GM19193 (cell line): ENCODE data around the gene ACOD1.

Source experiments
- POLR2A ChIP-seq: IDR thresholded peaks from 4 replicates; pipeline ENCODE4 v1.6.1; 2011; ENCODE audit not compliant: insufficient read depth, insufficient read length; ENCODE audit errors: extremely low read depth

ACOD1 gene

DNA sequence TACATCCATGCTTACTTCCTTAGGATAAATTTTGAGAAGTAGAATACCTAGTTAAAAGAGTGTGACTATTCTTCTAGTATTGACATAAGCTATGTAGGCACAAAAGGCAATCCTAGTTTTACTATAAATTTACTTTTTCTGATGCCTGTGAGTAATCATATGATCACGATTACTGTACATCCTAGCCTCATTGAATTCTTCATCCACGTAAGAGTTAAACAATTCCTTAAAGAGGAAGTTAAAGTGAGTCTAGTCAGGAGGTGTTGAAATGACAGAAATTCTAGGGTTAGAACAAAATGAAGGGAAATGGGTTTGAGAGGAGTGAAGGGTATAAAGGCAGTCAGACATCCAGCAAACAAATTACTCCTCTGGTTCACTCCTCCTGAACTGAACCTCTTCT is at the start of gene ACOD1:
Gene ACOD1, plus strand, starts transcription at position 363 of the 400 bp plus-strand sequence. CDS start 48 bp downstream, outside the sequence.
- TF ChIP-seq POLR2A: no peak

DNA sequence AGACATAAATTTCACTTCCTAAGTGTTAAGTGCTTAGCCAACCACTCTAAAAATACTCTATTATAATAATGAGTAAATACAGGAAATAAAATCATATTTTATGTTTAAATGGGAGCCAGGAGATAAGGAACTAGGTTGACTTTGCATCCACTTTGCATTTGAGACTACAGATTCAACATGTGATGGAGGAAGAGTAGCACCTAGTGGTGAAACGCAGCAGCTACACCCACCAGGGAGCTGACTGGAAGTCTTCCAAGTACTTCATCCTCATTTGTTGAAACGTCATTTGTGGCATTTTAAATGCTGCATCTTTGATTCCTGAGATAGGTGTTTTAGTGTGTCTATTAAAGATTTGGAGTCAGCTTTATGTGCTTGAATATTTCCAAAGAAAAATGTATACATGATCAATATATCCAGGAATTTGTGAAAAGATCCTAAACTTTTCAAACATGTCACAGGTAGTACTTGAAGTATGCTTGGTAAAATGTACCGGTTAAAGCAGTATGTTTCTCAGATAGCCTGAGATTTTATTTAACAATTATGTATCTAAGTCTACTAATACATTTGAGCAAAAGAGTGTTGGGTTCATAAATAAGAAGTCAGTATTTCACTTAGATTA is 44.7 kb upstream of the ACOD1 start:
- no peak for TF ChIP-seq POLR2A

DNA sequence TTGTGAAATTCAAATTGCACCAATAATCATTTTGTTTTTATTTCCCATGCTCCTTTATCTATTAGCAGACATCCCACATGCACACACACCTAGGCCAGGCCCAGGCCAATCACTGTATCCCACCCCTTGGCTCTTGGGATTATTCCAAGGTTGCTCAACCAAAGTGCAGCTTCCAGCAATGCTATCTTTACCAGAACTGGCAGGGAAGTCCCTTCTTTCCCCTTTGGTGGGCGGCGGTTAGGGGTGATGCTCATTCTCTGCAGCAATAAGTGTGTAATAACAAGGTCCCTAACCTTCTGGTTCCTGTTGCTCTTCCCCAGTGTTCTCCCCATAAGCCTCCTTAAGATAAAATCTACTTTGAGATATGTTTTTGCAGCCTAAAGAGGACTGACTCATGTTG is 43.8 kb upstream of the ACOD1 start:
- no peak for TF ChIP-seq POLR2A

DNA sequence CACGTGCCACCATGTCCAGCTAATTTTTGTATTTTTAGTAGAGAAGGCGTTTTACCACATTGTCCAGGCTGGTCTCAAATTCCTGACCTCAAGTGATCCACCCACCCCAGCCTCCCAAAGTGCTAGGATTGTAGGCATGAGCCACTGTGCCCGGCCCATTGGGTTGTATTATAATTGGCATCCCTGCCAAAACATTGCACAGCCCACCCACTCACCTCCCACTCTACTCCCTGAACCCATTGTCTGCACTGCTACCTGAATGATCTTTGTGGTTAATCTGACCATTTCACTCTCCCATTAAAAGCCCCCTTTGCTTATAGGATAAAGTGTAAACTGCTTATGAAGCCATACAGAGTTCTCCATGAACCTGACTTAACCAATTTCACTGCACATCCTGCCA is 35.8 kb upstream of the ACOD1 start:
- no peak for TF ChIP-seq POLR2A

DNA sequence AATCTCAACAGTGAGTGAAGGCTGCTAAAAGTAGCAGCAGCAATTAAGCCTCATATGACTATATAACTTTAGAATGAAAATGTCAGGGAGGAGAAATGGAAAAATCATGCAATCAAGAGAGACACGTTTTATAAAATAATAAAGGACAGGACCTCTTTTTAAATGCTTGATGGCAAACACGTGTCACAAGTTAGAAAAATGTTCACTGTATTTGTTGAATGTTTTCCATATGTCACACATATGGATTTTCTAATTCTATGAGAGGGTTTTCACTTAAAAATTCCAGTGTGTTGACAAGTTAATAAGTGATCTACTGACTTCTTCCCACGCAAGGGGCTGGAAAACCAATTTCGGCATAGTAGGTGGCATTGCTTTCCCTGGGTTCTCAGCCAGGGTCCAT is 34.4 kb upstream of the ACOD1 start:
- no peak for TF ChIP-seq POLR2A

DNA sequence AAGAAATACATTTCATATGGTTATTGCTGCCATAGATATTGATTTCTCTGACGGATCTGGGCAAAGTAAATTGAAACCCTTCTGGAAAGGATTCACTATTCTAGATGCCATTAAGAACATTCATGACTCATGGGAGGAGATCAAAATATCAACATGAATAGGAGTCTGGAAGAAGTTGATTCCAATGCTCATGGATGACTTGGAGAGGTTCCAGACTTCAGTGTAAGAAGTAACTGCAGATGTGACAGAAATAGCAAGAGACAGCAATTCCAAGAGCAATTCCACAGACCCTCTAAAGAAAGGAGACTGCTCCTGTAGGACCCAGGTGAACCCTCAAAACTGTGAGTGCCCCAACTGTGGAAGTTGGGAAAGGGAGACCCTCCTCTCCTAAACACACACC is 31.2 kb upstream of the ACOD1 start:
- TF ChIP-seq POLR2A: no peak

DNA sequence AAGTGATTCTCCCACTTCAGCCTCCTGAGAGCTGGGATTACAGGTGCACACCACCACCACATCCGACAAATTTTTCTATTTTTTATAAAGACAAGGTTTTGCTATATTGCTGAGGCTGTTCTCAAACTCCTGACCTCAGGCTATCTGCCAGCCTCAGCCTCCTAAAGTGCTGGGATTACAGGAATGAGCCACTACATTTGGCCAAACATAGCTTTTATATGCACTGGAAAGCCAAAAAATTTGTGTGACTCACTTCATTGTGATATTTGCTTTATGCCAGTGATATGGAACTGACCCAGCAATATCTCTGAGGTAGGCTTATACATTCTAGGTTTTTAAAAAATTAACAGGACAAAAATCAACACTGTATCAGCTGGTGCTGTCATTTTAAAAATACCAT is 26.8 kb upstream of the ACOD1 start:
- no peak for TF ChIP-seq POLR2A

DNA sequence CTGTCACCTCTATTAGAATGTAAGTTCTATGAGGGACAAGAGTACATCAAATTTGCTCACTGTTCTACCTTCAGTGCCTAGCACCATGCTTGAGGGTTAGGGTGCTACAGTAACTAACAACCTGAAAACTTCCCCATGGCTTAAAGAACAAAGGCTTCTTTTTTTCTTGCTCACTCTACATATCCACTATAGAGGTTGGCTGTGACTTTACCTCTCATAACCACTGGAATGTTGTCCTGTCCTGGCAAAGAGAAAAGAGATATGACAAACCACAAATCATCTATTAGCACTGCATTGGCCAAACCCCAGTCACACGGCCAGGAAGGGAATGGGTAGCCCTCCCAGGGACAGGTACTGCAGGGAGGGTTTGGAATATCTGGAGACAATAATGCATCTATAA is 23.2 kb upstream of the ACOD1 start:
- TF ChIP-seq POLR2A: no peak

DNA sequence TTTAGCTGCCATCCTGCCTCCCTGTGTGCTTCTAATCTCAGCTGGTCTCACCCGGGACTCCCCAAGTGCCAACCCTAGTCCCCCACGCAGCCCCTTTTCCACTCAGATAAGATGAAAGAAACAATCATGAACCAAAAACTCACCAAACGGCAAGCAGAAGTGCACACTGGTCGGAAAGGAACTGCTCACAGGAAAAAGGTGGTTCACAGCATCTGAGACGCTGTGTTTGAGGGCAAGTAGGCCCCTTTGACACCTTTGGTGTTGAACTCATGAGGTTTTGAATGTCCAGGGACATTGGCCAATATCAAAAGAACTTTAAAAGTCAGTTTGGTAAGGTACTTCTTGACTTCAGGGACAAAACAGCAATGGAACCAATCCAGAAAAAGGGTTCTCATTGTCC is 20.4 kb upstream of the ACOD1 start:
- no peak for TF ChIP-seq POLR2A

DNA sequence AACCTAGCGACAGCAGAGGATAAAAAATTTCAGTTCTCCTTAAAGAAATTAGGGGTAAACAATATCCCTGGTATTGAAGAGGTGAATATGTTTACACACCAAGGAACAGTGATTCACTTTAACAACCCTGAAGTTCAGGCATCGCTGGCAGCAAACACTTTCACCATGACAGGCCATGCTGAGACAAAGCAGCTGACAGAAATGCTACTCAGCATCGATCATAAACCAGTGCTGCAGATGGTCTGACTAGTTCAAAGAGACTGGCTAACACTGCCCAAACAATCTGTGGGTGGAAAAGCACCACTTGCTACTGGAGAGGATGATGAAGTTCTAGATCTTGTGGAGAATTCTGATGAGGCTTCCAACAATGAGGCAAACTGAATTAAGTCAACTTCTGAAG is 19.9 kb upstream of the ACOD1 start:
- TF ChIP-seq POLR2A: no peak

DNA sequence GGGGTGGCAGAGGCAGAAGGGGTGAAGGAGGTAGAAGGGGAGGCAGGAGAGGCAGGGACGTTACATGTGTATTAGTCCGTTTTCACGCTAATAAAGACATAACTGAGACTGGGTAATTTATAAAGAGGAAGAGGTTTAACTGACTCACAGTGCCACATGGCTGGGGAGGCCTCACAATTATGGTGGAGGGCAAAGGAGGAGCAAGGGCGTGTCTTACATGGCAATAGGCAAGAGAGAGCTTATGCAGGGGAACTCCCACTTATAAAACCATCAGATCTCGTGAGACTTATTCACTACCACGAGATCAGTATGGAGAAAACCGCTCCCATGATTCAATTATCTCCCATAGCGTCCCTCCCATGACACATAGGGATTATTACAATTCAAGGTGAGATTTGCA is 19.0 kb upstream of the ACOD1 start:
- TF ChIP-seq POLR2A: no peak

DNA sequence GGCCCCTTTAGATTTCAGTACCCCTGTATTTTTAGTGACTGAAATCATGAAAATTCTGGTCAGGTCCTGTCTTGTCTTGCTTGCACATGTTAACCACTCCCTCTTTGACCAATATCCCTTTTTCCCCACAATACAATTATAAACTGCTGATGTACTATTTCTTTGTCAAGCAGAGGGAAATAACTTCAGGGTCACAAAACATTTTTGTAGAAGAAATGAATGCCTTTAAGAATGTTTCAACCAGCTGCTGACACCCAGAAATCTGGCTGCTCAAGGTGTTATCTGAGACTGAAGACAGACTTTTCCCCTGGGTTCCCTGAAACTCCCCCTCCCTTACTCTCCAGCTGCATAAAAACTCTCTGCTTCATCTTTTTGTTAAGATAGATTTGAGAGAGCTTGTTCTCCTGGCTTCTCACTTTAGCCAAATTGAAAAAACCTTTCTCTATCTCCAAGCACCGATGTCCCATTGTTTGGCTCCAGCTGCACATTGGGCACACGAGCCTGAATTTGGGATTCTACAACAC is 18.4 kb upstream of the ACOD1 start:
- TF ChIP-seq POLR2A: no peak

DNA sequence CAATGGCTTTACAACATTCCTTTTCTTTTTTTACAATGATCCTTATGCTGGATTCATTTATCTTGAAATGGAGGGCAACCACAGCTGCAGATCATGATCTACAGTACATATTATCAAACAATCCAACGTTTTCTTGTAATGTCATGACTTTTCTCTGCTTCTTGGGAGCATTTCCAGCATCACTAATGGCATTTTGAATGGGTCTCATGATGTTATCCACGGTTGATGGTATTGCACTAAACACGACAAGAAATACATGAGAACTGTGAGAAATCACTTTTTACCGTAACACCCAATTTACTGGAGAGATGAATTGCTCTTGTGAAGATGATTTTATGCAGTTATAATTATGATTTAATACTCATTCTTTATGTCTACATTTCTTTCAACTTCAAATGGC is 16.2 kb upstream of the ACOD1 start:
- TF ChIP-seq POLR2A: no peak

DNA sequence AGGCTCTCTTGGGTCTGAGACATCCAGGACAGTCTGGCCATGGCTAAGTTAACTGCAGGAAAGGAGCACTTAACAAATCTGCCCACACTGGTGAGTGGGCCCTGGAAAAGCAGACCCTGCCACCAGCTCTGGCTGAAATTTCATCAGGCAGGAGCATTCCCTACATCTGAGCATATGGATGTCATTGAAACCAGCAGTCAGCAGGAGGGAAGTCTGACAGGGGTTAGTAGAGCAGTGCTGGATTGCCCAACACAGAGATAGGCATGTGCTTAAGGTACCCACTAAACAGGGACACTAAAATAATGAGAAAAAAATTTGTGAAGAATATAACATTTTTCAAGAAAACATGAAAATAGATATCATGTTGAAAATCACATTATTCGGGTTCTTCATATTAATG is 13.6 kb upstream of the ACOD1 start:
- TF ChIP-seq POLR2A: no peak

DNA sequence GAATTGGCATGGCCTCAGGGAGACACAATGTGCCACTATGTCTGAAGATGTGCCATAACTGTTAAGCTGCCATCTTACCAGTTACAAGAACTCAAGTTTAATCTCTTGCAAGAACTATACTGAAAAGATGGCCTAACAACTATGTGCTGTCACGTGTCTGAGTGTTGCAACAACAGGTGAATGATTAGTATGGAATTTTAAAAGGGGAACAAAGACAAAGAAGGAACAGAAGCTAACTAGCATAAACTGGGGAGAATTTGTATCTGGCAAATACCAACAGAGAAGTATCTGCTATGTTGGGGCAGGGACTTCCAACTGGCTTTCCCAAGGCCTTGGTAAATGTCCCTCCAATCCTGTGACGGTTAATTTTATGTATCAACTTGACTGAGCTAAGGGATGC is 11.5 kb upstream of the ACOD1 start:
- no peak for TF ChIP-seq POLR2A

DNA sequence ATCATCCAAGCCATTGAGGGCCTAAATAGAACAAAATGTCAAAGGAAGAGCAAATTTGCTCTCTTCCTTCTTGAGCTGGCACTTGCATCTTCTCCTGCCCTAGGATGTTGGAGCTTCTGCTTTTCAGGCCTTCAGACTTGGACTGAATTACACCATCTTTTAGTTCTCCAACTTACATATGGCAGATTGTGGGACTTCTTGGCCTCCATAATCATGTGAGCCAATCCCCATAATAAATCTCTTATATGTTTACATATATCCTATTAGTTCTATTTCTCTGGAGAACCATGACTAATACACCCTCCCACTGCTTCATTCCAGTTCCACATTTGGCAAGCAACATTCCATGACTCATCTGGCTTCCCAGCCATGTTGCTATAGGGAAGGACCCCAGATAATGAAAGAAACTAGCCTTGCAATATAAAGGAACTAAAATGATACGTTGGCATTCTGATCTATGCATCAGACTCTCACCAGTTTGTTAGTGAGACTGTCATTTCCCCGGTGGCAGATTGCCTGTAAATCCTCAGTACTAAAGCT is 11.0 kb upstream of the ACOD1 start:
- TF ChIP-seq POLR2A: no peak

DNA sequence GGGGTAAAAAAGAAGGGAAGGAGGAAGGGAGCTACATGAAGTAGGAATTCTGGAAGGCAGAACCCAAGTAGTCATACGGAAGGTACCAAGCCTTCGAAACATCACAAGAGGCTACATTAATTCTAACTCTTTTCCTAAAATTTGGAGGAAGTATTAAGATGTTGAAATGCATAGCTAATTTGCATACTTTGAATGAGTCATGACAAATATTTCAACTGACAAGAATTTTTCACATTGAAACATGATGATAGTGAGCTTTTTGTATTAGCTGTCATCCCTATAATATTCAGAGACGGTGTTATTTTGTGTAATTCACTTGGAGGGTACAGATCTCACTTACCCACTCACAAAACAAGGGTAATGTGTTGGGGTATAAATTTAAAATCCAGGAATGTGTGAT is 9.1 kb upstream of the ACOD1 start:
- TF ChIP-seq POLR2A: no peak
